NB4 (cell line): ENCODE measurements around the gene CLMN.

Experiments
- DNase-seq: peaks from one replicate; pipeline ENCODE4 v3.0.0; 2010; ENCODE audit warnings: low read depth
- H3K4me3 ChIP-seq: one replicate; pipeline ENCODE4 v1.5.1; 2011; ENCODE audit warnings: mild to moderate bottlenecking, low read depth, low read length, moderate library complexity
- MYC ChIP-seq: IDR thresholded peaks from 2 replicates; pipeline ENCODE4 v1.6.1; 2011; ENCODE audit warnings: low read depth, low read length
- POLR2A ChIP-seq: IDR thresholded peaks from 2 replicates; pipeline ENCODE4 v1.6.1; 2011; ENCODE audit warnings: mild to moderate bottlenecking; ENCODE audit not compliant: insufficient read length; ENCODE audit errors: extremely low read depth
- TF ChIP-seq, protein P1 (sequence below): IDR thresholded peaks from one replicate; pipeline ENCODE4 v1.5.1; 2012; ENCODE audit warnings: low read depth, low read length
- TF ChIP-seq, protein P2 (sequence below): IDR thresholded peaks from 2 replicates; pipeline ENCODE4 v1.6.1; 2011; ENCODE audit warnings: low read depth, low read length

CLMN gene

DNA sequence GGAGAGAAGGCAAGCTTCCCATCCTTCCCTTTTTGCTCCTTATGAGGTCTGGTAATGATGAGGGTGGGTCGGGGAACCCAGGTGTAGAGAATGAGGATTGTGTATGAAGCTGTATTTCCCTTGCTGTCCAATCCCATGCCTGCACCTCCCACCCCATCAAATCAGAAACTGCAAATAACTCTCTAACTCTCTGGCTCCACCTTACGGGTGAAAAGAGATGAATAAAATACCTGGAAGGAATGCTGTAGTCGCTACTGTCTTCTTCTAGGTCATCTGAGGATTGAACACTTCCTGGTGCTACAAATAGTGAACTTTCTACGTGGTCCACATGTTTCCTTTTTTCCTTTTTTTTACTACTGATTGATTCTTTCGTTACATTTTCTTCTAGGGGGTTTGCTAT, 123.4 kb downstream of the CLMN start:
- no peak overlapping the region for H3K4me3 ChIP-seq
- TF ChIP-seq, protein P1, sequence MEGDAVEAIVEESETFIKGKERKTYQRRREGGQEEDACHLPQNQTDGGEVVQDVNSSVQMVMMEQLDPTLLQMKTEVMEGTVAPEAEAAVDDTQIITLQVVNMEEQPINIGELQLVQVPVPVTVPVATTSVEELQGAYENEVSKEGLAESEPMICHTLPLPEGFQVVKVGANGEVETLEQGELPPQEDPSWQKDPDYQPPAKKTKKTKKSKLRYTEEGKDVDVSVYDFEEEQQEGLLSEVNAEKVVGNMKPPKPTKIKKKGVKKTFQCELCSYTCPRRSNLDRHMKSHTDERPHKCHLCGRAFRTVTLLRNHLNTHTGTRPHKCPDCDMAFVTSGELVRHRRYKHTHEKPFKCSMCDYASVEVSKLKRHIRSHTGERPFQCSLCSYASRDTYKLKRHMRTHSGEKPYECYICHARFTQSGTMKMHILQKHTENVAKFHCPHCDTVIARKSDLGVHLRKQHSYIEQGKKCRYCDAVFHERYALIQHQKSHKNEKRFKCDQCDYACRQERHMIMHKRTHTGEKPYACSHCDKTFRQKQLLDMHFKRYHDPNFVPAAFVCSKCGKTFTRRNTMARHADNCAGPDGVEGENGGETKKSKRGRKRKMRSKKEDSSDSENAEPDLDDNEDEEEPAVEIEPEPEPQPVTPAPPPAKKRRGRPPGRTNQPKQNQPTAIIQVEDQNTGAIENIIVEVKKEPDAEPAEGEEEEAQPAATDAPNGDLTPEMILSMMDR, result peak; percentile 39
- TF ChIP-seq MYC, result no peak
- DNase-seq, result peak; percentile 58

DNA sequence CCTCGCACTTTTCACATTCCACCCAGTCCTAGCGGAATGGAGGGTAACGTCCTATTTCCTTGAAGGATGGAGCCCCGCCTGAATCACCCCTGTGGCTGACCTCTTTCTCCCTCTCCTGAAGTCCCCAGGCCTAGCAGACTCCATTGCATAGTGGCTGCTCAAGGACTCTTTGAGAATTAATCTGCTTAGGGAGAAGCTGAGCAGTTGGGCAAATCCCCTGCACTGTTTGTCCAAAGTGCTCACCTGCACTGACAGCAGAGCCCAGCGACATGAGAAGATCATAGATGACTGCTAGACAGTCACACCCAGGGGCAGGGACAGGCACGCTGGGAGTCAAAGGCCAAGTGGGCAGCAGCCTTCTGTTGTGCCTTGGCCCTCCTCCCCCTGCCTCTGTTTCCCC, 124.7 kb downstream of the CLMN start:
- no peak overlapping the region for H3K4me3 ChIP-seq
- TF ChIP-seq, protein P1, result no peak
- TF ChIP-seq MYC (no peak), POLR2A (no peak)
- TF ChIP-seq, protein P2, sequence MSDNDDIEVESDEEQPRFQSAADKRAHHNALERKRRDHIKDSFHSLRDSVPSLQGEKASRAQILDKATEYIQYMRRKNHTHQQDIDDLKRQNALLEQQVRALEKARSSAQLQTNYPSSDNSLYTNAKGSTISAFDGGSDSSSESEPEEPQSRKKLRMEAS, result no peak
- no peak for DNase-seq

DNA sequence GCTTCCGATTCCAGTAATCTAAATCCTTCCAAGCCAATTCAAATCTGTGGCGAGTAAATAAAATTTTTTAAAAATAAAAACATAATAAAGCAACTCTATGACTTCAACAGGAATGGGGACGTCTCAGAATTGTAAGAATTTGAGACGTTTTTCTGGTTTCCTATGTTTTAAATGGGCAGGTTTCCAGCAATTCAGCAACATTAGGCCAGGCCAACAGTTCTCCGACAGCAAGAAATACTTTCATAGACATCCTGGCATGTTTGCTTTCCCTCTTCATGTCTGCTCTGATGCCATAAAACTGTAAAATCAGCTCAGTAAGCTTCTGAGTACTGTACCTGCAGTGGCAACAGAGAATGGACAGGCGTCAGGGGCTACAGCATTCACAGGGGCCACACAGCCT, 126.6 kb downstream of the CLMN start:
- DNase-seq, result no peak
- H3K4me3 ChIP-seq, result no peak overlapping the region
- TF ChIP-seq MYC, result no peak
- TF ChIP-seq, protein P1, result no peak
- TF ChIP-seq, protein P2, result no peak
- no peak for TF ChIP-seq POLR2A

DNA sequence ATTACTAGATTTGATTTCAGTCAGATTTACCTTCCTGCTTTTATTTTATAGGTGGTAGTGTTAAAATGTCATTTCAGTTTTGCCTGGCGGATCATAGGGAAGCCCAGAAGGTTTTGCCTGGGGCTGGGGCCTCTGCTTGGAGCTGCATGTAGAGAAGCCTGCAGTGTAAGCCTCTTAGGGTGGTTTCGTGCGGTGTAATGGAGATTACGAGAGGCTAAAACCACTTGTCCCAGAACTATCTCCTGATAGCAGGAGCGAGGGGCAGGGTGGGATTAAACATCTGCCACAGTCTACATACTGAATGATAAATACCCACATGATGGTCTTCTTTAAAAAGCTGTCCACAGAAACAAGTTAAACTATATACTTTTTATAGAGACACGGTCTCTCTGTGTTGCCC, 127.4 kb downstream of the CLMN start:
- TF ChIP-seq, protein P1, result no peak
- TF ChIP-seq, protein P2, result no peak
- TF ChIP-seq POLR2A (no peak), MYC (no peak)
- no peak for DNase-seq
- no peak overlapping the region for H3K4me3 ChIP-seq

DNA sequence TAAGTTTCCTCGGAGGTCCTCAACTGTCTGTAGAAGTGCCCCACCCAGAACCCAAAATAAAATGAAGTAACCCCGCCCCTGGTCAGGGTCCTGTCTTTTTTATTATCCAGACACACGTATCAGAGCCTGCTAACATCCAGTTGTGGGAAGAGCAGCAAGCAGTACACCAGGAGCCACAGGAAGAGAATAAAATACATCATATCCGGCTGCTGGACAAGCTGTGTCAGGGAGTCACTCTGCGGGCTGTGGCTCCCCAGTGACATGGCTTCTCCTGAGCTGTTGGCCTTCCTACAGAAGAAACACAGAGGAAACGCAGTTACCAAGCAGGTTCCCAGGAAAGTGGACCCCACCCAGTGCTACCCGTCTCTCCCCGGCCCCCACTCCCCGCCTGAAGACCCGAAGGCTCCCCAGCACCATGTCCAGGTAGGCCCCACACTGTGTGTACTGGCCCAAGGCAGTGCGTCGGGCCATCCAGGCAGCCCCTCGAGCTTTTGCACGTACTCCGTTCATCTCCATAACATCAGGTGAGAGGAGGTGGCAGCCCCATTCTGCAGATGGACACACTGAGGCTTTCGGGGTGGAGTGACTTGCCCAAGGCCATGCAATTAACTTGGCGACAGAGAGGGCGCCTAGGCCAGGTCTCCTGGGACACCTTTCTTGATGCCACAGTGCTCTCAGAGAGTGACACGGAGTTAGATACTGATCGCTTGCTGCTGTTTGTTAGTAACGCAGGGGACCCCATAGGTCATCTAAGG, 128.1 kb downstream of the CLMN start:
- TF ChIP-seq POLR2A (no peak), MYC (no peak)
- TF ChIP-seq, protein P1, result no peak
- TF ChIP-seq, protein P2, result no peak
- no peak overlapping the region for H3K4me3 ChIP-seq
- DNase-seq, result no peak
